ENCODE data around the gene ITPR2.
"Not testable (repeated sequence)": the region's sequence is repeated elsewhere in the genome, so short reads cannot be mapped to it uniquely, and the experiment has no call there.

Gene ITPR2

DNA sequence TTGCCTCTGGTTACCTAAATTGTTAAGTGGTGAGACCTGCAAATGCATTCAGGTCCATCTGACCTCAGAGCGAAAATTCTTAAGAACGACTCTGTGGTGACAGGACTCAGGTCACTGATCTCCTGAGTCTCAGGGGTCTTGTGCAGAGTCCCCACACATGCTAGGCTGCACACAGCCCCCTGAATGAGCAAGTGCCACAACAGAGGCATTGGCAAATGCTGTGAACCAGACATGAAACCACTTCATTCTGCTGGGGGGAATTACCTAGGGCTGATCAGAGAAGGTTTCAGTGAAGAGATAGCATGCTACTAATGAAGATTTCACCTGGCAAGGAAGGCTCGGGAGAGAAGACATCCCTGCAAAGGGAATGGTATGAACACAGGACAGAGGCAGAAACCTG, 281.6 kb downstream of the ITPR2 start:
- DNase-seq: no peak

DNA sequence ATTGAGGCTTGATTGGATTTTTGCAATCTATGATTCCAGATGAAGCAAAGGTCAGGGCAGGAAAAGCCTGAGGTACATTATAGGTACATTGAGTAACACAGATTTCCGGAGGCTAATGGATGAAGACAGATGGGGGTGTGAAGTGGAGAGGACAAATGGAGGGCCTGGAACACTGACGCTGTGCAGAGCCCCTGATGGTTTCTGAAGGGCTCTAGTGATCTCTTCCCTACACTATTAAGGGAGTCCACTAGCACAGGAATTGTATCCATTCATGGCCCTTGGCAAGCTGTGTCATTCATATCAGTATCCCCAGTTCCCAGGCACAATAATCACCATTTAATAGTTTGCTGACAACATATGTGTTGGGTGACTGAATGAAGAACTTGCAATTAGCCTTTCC, 284.8 kb downstream of the ITPR2 start:
- DNase-seq: no peak

DNA sequence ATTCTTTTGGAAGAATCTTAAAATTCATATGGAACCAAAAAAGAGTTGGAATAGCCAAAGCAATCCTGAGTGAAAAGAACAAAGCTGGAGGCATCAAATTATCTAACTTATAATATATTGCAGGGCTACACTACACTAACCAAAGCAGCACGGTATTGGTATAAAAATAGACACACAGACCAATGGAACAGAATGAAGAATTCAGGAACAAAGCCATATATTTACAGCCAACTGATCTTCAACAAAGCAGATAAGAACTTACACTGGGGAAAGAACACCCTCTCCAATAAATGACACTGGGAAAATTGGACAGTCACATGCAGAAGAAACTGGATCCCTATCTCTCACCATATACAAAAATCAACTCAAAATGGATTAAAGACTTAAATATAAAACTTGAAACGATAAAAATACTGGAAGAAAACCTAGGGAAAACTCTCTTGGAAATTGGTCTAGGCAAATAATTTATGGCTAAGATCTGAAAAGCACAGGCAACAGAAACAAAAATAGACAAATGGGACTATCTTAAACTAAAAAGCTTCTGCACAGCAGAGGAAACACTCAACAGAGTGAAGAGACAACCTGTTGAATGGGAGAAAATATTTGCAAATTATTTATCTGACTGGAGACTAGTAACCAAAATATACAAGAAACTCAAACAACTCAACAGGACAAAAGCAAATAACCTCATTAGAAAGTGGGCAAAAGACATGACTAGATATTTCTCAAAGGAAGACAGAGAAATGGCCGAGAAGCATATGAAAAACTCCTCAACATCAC, 286.3 kb downstream of the ITPR2 start:
- DNase-seq: no peak

GRCh38 chr12:26539131-26539530, 293.9 kb downstream of the ITPR2 start:
- DNase-seq: no peak

DNA sequence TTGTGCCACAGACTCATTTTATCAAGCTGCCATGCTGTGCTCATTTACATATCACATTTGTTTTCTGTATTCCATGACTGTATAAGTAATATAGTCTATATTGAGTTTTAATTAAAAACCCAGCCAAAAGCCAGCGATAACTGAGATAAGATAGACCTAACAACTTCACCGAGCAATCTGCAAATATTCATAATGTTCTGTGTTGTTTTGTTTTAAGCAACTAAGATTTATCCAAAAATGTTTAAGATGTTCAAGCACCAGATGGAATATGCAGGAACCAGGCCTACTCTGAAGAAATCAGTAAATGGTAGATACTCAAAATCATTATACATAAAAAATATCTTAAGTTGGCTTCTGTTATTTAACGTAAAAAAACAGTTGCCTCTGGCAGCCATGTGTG, 295.3 kb downstream of the ITPR2 start:
- DNase-seq: no peak

GRCh38 chr12:26537126-26537525, 295.9 kb downstream of the ITPR2 start:
- DNase-seq: no peak

GRCh38 chr12:26535826-26536225, 297.2 kb downstream of the ITPR2 start:
- no peak for DNase-seq

GRCh38 chr12:26534071-26534470, 298.9 kb downstream of the ITPR2 start:
- no peak for DNase-seq

- no peak for DNase-seq
These were observed 299.8 kb downstream of the ITPR2 start for GRCh38 chr12:26533211-26533610.

DNA sequence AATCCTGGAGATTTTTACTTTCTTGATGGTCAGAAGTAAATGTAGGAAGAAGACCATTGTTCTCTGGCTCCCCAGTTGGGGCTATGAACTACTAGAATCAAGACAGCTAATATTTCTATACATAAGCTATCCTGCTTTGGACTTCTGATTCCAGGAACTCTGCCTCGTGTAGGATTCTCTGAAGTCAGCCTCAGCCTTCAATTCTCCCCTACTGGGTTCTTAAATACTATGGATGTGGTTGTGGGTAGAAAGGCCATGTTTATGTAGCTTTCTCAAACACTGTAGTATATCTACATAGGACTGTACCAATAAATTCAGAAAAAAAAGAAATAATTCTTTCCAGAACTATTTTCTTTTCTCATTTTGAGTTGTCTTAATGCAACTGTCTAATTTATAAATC, 302.5 kb downstream of the ITPR2 start:
- DNase-seq: no peak

GRCh38 chr12:26528943-26529342, 304.1 kb downstream of the ITPR2 start:
- no peak for DNase-seq

- DNase-seq: no peak
These were observed 305.3 kb downstream of the ITPR2 start for GRCh38 chr12:26527682-26528081.

DNA sequence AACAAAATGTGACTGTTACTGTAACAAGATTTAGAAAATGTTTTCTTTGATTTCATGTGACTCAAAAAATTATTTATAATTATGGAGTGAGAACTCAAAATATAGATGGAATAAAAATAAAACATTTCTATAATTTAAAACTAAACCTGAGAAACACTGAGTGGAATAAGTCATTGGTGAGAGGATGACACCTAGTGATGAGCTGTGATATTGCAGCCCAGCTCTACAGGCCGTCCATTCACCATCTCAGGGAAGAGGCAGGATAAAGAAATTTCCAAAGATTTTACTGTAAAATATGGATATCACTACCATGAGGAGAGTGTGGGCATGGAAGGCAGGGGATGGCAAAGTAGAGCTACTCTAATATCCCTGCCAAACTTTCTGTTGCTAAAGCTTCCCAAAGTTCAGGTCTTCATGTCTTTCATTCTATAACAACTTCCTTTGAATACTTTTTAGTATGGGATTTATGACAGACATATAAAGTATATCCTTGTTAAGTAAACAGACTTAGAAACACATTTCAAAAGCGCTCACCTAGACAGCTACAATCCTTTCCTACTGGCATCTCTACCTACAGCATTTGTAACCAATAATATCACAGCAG, 308.0 kb downstream of the ITPR2 start:
- DNase-seq: peak; percentile 23

DNA sequence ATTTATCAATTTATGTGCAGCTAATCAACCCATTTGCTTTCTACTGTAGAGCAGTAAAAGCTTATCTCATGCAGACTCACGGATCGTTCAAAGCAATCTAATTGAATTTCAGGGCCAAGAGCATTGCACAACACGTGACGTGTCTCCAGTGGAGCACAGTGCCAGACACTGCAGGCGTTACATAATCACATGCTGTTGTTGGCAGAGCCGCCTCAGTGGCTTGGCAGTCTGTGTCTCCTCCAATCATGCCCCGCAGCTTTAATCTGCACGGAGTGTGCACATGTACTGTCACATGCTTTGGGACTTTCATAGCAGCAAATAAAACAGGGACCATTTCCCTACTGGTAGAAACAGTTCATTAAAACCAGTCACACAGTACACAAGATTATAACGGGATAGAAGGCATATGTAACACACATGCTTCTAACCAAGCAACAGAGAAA, 309.3 kb downstream of the ITPR2 start:
- peak; percentile 49 for DNase-seq

GRCh38 chr12:26520869-26521268, 312.1 kb downstream of the ITPR2 start:
- no peak for DNase-seq

DNA sequence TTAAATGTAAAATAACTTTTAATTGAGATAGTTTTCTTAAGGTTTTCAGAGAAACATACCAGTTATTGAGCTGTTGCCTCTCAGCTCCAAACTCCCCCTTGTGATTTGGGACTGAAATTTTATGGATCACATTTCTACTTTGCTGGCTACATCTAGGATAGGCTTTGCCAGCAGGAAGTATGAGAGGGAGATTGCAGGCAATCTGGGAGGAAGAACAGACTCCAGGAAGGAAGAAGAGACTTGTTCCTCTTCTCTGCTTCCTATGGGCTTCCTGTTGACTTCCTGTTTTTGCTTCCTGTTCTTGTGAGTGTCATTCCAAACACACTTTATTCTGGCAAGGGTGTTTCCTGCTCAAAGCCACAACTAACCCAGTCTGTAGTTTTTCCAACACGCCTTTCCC, 312.9 kb downstream of the ITPR2 start:
- DNase-seq: no peak

DNA sequence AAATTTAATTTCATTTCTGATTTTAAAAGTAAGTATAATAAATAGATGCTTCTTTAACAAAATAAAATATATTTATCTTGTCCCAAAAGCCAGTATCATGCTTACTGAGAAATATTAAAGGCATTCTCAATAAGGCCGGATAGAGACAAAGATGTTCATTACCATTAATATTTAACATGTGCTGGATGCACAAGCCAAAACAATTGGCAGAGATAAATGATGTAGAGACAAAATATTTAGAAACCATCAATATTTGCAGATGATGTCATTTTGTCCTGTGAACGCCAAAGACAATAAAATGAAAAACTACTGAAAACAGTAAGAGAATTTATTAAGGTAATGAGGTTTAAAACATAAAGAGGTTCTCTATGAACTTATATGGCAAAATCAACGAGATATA, 313.5 kb downstream of the ITPR2 start:
- DNase-seq: no peak

DNA sequence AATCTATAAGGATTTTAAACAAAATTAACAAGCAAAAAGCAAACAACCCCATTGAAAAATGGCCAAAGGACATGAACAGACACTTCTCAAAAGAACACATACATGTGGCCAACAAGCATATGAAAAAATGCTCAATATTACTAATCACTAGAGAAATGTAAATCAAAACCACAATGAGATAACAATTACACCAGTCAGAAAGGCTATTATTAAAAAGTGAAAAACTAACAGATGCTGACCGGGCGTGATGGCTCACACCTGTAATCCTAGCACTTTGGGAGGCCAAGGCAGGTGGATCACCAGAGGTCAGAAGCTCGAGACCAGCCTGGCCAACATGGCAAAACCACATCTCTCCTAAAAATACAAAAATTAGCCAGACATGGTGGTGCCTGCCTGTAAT, 315.7 kb downstream of the ITPR2 start:
- DNase-seq: not testable (repeated sequence)

GRCh38 chr12:26514364-26514763, 318.6 kb downstream of the ITPR2 start:
- no peak for DNase-seq

- no peak for DNase-seq
These were observed 319.5 kb downstream of the ITPR2 start for GRCh38 chr12:26513363-26514043.

GRCh38 chr12:26512213-26512612, 320.8 kb downstream of the ITPR2 start:
- no peak for DNase-seq

- no peak for DNase-seq
These were observed 322.7 kb downstream of the ITPR2 start for GRCh38 chr12:26510354-26510674.

DNA sequence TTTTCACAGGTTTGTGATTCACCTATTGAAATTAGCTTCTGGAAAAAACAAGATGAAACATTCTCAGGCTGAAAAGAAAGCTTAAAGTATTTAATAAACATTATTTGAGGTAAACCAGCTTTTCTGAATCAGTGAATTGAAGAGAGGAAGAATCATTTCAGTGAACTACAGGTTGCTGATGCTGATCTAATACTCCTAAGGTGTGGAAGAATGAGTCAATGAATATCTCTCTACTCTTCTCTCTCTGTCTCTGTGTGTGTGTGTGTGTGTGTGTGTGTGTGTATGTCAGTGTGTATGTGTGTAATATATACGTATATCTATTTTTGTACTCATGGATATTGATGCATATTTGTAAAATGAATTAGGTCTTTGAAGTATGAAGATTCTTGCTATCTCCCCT, 325.4 kb downstream of the ITPR2 start:
- DNase-seq: no peak

- no peak for DNase-seq
These were observed 332.9 kb downstream of the ITPR2 start for GRCh38 chr12:26499979-26500640.
